Hippocampal formation (tissue), 2 donors: ENCODE measurements around the gene ANKRD55.
"Not testable (repeated sequence)": the region's sequence is repeated elsewhere in the genome, so short reads cannot be mapped to it uniquely, and the experiment has no call there.

Experiments used
- DNase-seq, 2 donors: peaks; one replicate each; lab custom pipeline; 2025; lab: John Stamatoyannopoulos, UW

Gene ANKRD55

GRCh38 chr5:56233230-56233629 lies at the start of gene ANKRD55:
ANKRD55 (minus strand) TSS chr5:56233330; CDS start chr5:56232913, 417 bp downstream.
- DNase-seq: no peak

- DNase-seq: no peak
Measured at GRCh38 chr5:56282216-56282615, 49.1 kb upstream of the ANKRD55 start.

GRCh38 chr5:56281489-56282165 lies 48.5 kb upstream of the ANKRD55 start:
- DNase-seq: no peak

- no peak for DNase-seq
Measured at GRCh38 chr5:56279979-56280378, 46.8 kb upstream of the ANKRD55 start.

GRCh38 chr5:56279291-56279690 lies 46.2 kb upstream of the ANKRD55 start:
- no peak for DNase-seq

- DNase-seq: no peak
Measured at GRCh38 chr5:56278335-56278753, 45.2 kb upstream of the ANKRD55 start.

GRCh38 chr5:56277573-56277972 lies 44.4 kb upstream of the ANKRD55 start:
- no peak for DNase-seq

- no peak for DNase-seq
Measured at GRCh38 chr5:56273376-56273955, 40.3 kb upstream of the ANKRD55 start.

- no peak for DNase-seq
Measured at GRCh38 chr5:56272765-56273164, 39.6 kb upstream of the ANKRD55 start.

GRCh38 chr5:56270568-56271392 lies 37.6 kb upstream of the ANKRD55 start:
- peak; percentile 73 to 78 for DNase-seq

GRCh38 chr5:56270058-56270457 lies 36.9 kb upstream of the ANKRD55 start:
- DNase-seq: no peak

- peak in 1 of 2 donors; percentile 34 for DNase-seq
Measured at GRCh38 chr5:56269216-56269927, 36.2 kb upstream of the ANKRD55 start.

GRCh38 chr5:56268707-56269106 lies 35.6 kb upstream of the ANKRD55 start:
- not testable (repeated sequence) for DNase-seq

GRCh38 chr5:56267856-56268255 lies 34.7 kb upstream of the ANKRD55 start:
- DNase-seq: no peak

- DNase-seq: no peak
Measured at GRCh38 chr5:56264417-56265025, 31.4 kb upstream of the ANKRD55 start.

GRCh38 chr5:56262279-56262678 lies 29.1 kb upstream of the ANKRD55 start:
- no peak for DNase-seq

- no peak for DNase-seq
Measured at GRCh38 chr5:56259002-56259511, 25.9 kb upstream of the ANKRD55 start.

- DNase-seq: not testable (repeated sequence)
Measured at GRCh38 chr5:56257763-56258529, 24.8 kb upstream of the ANKRD55 start.

- DNase-seq: no peak
Measured at GRCh38 chr5:56257010-56257409, 23.9 kb upstream of the ANKRD55 start.

GRCh38 chr5:56255502-56255901 lies 22.4 kb upstream of the ANKRD55 start:
- DNase-seq: no peak

- no peak for DNase-seq
Measured at GRCh38 chr5:56253924-56254323, 20.8 kb upstream of the ANKRD55 start.
